HepG2 (cell line): ENCODE results near the gene MTIF2. TPM values are rescaled to one million over a fixed set of nuclear protein-coding genes. Genes with fewer than 3 reads are reported as not detected.

Source experiments
- ARID3A ChIP-seq: IDR thresholded peaks from 2 replicates; pipeline ENCODE4 v1.6.1; 2012; ENCODE audit warnings: low read depth, low read length, improper control_type of control experiment
- ARID5B ChIP-seq: IDR thresholded peaks from 2 replicates; pipeline ENCODE4 v1.4.0; 2020; ENCODE audit warnings: mild to moderate bottlenecking, missing genetic modification reagents
- DMAP1 ChIP-seq: IDR thresholded peaks from 2 replicates; pipeline ENCODE4 v1.6.1; 2016
- KAT7 ChIP-seq: IDR thresholded peaks from 2 replicates; pipeline ENCODE4 v1.6.1; 2018; ENCODE audit warnings: borderline replicate concordance, missing compliant biosample characterization
- MAZ ChIP-seq, 2 experiments: sonication (generic) in 1 of 2; formaldehyde crosslinking in 1 of 2; IDR thresholded peaks; 2 replicates each; pipeline versions ENCODE4 v1.5.0 to v1.6.1; 2012 to 2020; ENCODE audit warnings: low read depth in 2 of 2, mild to moderate bottlenecking in 2 of 2, borderline replicate concordance in 1 of 2, improper control_type of control experiment in 1 of 2, low read length in 1 of 2, missing genetic modification reagents in 1 of 2, moderate library complexity in 1 of 2
- NPAS2 ChIP-seq: sonication (generic); formaldehyde crosslinking; IDR thresholded peaks from 2 replicates; pipeline ENCODE4 v1.8.0; 2022; ENCODE audit warnings: mild to moderate bottlenecking, missing genetic modification reagents, borderline replicate concordance
- YEATS2 ChIP-seq: sonication (generic); formaldehyde crosslinking; IDR thresholded peaks from 2 replicates; pipeline ENCODE4 v1.4.0; 2020; ENCODE audit warnings: missing genetic modification reagents, borderline replicate concordance
- ZBED4 ChIP-seq: sonication (generic); formaldehyde crosslinking; IDR thresholded peaks from 2 replicates; pipeline ENCODE4 v1.4.0; 2020; ENCODE audit warnings: missing genetic modification reagents, borderline replicate concordance
- ZKSCAN5 ChIP-seq: sonication (generic); formaldehyde crosslinking; IDR thresholded peaks from 2 replicates; pipeline ENCODE4 v1.5.1; 2020; ENCODE audit warnings: mild to moderate bottlenecking, missing genetic modification reagents
- ZNF18 ChIP-seq: sonication (generic); formaldehyde crosslinking; IDR thresholded peaks from 2 replicates; pipeline ENCODE4 v1.8.0; 2022; ENCODE audit warnings: mild to moderate bottlenecking, missing genetic modification reagents; ENCODE audit not compliant: insufficient replicate concordance
- ZNF567 ChIP-seq: sonication (generic); formaldehyde crosslinking; IDR thresholded peaks from 2 replicates; pipeline ENCODE4 v1.8.1; 2023; ENCODE audit warnings: mild to moderate bottlenecking, missing genetic modification reagents, borderline replicate concordance
- ZNF788 ChIP-seq: sonication (generic); formaldehyde crosslinking; IDR thresholded peaks from 2 replicates; pipeline ENCODE4 v1.5.0; 2020; ENCODE audit warnings: mild to moderate bottlenecking, missing genetic modification reagents, borderline replicate concordance
- polyA plus RNA-seq, 8 experiments: library from polyadenylated mRNA; depleted of rRNA in 3 of 8; stranded (reverse) in 7 of 8; unstranded in 1 of 8; fragments of >200 nt; fragmentation: Illumina TruSeq in 4 of 8; extraction: Trizol in 4 of 8; gene quantifications; 2 replicates each; pipeline versions ENCODE4 v1.2.1 to v1.2.3, GENCODE V29; 2011 to 2016; ENCODE audit warnings: low read depth in 4 of 8, missing spikeins in 1 of 8, mixed read lengths in 1 of 8; ENCODE audit not compliant: insufficient read depth in 1 of 8
- total RNA-seq, 5 experiments: library from RNA; depleted of rRNA; stranded (reverse); fragments of >200 nt; fragmentation: Illumina TruSeq; extraction: Trizol; gene quantifications; 2 replicates each; pipeline ENCODE4 v1.2.3, GENCODE V29; 2016; ENCODE audit warnings: low read depth in 1 of 5

MTIF2 gene
- total and polyA plus RNA-seq, 2 of the 13 experiments (the other 11 are each of a cell fraction or from before 2014, with no cell fraction given): 32.1 to 92.1 TPM

- peak; percentile 80 for TF ChIP-seq ZNF18 (CRISPR knock-in tag)
- TF ChIP-seq NPAS2 (CRISPR knock-in tag): no peak
- peak; percentile 87; the same call in 1 of the 2 replicates for TF ChIP-seq ZNF788
- peak; percentile 96 for TF ChIP-seq KAT7
- TF ChIP-seq ARID3A: no peak
- peak; percentile 90 for TF ChIP-seq YEATS2 (CRISPR knock-in tag)
- TF ChIP-seq MAZ (IDR thresholded peaks at IDR 0.05; ENCODE audit: borderline replicate concordance, low read depth, low read length): no peak
- peak; percentile 98 for TF ChIP-seq MAZ (CRISPR knock-in tag; IDR thresholded peaks at IDR 0.05; ENCODE audit: low read depth)
- peak; percentile 65; the same call in 1 of the 2 replicates for TF ChIP-seq ZNF567 (CRISPR knock-in tag)
- TF ChIP-seq ARID5B: peak; percentile 78
- peak; percentile 96 for TF ChIP-seq DMAP1 (CRISPR knock-in tag)
- TF ChIP-seq ZKSCAN5 (CRISPR knock-in tag): no peak
- peak; percentile 74; the same call in 1 of the 2 replicates for TF ChIP-seq ZBED4 (CRISPR knock-in tag)
Measured at GRCh38 chr2:55282110-55282917, 13.3 kb upstream of the MTIF2 start (continued).
